CMK (cell line): ENCODE results near the gene SLC5A1.
"Not testable (repeated sequence)": the region's sequence is repeated elsewhere in the genome, so short reads cannot be mapped to it uniquely, and the experiment has no call there.

Experiments used
- DNase-seq: peaks from one replicate; pipeline ENCODE4 v3.0.0-alpha.2; 2010; ENCODE audit warnings: low read depth

SLC5A1 gene

GRCh38 chr22:32144496-32145274 lies 101.6 kb downstream of the SLC5A1 start:
- DNase-seq: no peak

GRCh38 chr22:32147128-32147527 lies 104.1 kb downstream of the SLC5A1 start:
- DNase-seq: not testable (repeated sequence)

DNA sequence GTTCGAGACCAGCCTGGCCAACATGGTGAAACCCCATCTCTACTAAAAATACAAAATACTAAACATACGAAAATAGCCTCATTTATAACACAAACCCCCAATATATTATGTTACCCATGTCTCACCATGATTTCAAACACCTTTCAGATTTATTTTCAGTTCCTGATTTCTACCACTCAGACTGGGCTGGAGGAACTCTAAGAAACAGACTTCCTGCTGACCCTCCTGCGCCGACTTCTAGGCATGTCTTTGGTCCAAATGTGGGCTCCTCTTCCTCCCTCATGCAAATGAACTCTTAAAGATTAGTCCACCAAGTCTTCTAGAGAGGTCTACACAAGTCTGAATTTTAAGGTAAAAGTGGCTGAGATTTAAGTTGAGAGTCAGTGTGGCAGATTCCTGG lies 105.3 kb downstream of the SLC5A1 start:
- not testable (repeated sequence) for DNase-seq

GRCh38 chr22:32150647-32151046 lies 107.6 kb downstream of the SLC5A1 start:
- DNase-seq: not testable (repeated sequence)

DNA sequence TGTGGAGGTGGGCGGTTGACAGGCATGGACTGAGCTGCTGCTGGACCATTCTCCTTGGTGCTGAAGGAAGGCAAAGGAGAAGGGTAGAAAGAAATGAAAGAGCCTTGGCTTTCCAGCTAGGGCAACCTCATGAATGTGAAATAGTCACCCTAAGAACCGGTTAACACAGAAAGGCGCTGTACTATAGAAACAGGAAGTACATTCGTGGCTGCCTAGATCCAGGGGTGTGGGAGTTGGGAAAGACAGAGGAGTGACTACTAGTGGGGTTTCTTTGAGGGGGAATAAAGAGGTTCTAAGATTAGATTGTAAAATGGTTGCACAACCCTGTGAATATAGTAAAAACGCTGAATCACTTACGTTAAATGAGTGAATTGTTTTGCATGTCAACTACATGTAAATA lies 108.6 kb downstream of the SLC5A1 start:
- DNase-seq: not testable (repeated sequence)

DNA sequence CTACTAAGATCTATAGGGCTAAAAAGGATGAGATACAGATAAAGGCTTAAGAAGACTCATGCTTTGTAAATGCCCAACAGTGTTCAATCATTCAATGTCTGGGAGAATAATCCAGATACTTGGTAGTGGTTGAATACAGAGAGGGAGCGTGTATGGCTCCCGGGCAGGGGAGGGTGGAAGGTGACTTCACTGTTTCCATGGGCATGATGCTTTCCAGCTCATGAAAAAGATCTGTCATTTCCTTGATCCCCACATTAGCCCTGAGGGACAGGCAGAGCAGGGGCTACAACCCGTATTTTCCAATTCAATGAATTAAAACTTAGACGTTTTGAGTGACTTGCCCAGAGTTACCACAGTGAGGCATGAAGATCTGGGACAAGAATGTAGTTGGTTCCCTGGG lies 111.7 kb downstream of the SLC5A1 start:
- not testable (repeated sequence) for DNase-seq

- DNase-seq: not testable (repeated sequence)
Measured at GRCh38 chr22:32157632-32158031, 114.6 kb downstream of the SLC5A1 start.

- no peak for DNase-seq
Measured at GRCh38 chr22:32158712-32159533, 115.9 kb downstream of the SLC5A1 start, which contains the start of gene C22orf42. Gene C22orf42, minus strand, starts transcription at chr22:32159303. Its CDS starts 88 bp downstream, at chr22:32159215.

DNA sequence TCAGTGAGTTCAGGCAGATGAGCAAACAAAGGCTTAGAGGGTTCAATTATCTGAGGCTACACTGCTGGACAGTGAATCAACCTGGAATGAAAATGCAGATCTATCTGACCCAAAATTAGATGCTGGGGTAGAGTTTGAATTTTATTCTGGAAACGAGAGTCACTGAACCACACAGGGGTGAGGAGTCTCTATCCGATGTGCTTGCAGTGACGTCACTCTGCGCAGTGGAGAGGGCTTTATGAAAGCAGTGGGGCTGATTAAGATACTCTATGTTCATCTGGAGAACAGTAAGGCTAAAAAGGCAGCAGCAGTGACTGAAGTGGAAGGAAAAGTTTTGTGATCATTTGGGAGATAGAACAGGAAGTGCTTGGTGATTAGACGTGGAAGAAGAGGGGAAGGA lies 117.3 kb downstream of the SLC5A1 start:
- not testable (repeated sequence) for DNase-seq
